Osteoblast (primary cell): ENCODE measurements around the gene PIMREG. TPM values are rescaled to one million over a fixed set of nuclear protein-coding genes. Genes with fewer than 3 reads are reported as not detected.

Experiments used
- DNase-seq: peaks from one replicate; pipeline ENCODE4 v3.0.0; 2011; ENCODE audit warnings: low spot score, mixed read lengths; ENCODE audit not compliant: insufficient read length; ENCODE audit errors: missing footprints
- H2AFZ ChIP-seq: 2 replicates; pipeline ENCODE4 v1.6.0; 2011; ENCODE audit warnings: mild to moderate bottlenecking, low read length
- H3K27ac ChIP-seq: 2 replicates; pipeline ENCODE4 v1.5.1; 2011; ENCODE audit warnings: mild to moderate bottlenecking, low read depth, low read length, moderate library complexity
- H3K27me3 ChIP-seq: 2 replicates; pipeline ENCODE4 v1.6.0; 2012; ENCODE audit warnings: mild to moderate bottlenecking, control low read depth, inconsistent platforms, low read length, moderate library complexity; ENCODE audit not compliant: insufficient read depth
- H3K36me3 ChIP-seq: 2 replicates; pipeline ENCODE4 v1.5.1; 2011; ENCODE audit warnings: mild to moderate bottlenecking, low read length, control low read depth, moderate library complexity; ENCODE audit not compliant: insufficient read depth
- H3K4me1 ChIP-seq: 2 replicates; pipeline ENCODE4 v1.5.1; 2011; ENCODE audit warnings: mild to moderate bottlenecking, low read length, control low read depth, moderate library complexity; ENCODE audit not compliant: insufficient read depth
- H3K4me2 ChIP-seq: 2 replicates; pipeline ENCODE4 v1.6.0; 2011; ENCODE audit warnings: mild to moderate bottlenecking, low read length; ENCODE audit not compliant: insufficient read depth
- H3K4me3 ChIP-seq: fragments of 200-600 bp; sonication (generic); 3 replicates; pipeline ENCODE4 v1.5.1; 2012; ENCODE audit warnings: mild to moderate bottlenecking, low read length, inconsistent platforms; ENCODE audit not compliant: insufficient read depth
- H3K79me2 ChIP-seq: 2 replicates; pipeline ENCODE4 v1.6.0; 2012; ENCODE audit warnings: mild to moderate bottlenecking, low read length, control low read depth, inconsistent platforms; ENCODE audit not compliant: insufficient read depth
- H3K9me3 ChIP-seq: 2 replicates; pipeline ENCODE4 v1.5.1; 2011; ENCODE audit warnings: low read depth, low read length, control low read depth
- H4K20me1 ChIP-seq: 2 replicates; pipeline ENCODE4 v1.6.0; 2012; ENCODE audit warnings: mild to moderate bottlenecking, low read length, control low read depth; ENCODE audit not compliant: insufficient read depth
- total RNA-seq: library from RNA; depleted of rRNA; stranded (reverse); fragments of >200 nt; gene quantifications from 2 replicates; pipeline ENCODE4 v1.2.3, GENCODE V29; 2012
- TF ChIP-seq, protein P1 (sequence below): IDR thresholded peaks from 2 replicates; pipeline ENCODE4 v1.5.1; 2011; ENCODE audit warnings: mild to moderate bottlenecking, low read depth, low read length, moderate library complexity; ENCODE audit errors: extremely low read depth

The PIMREG gene, protein sequence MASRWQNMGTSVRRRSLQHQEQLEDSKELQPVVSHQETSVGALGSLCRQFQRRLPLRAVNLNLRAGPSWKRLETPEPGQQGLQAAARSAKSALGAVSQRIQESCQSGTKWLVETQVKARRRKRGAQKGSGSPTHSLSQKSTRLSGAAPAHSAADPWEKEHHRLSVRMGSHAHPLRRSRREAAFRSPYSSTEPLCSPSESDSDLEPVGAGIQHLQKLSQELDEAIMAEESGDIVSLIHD
- total RNA-seq, result 3.5 and 5.1 TPM in 2 replicates

DNA sequence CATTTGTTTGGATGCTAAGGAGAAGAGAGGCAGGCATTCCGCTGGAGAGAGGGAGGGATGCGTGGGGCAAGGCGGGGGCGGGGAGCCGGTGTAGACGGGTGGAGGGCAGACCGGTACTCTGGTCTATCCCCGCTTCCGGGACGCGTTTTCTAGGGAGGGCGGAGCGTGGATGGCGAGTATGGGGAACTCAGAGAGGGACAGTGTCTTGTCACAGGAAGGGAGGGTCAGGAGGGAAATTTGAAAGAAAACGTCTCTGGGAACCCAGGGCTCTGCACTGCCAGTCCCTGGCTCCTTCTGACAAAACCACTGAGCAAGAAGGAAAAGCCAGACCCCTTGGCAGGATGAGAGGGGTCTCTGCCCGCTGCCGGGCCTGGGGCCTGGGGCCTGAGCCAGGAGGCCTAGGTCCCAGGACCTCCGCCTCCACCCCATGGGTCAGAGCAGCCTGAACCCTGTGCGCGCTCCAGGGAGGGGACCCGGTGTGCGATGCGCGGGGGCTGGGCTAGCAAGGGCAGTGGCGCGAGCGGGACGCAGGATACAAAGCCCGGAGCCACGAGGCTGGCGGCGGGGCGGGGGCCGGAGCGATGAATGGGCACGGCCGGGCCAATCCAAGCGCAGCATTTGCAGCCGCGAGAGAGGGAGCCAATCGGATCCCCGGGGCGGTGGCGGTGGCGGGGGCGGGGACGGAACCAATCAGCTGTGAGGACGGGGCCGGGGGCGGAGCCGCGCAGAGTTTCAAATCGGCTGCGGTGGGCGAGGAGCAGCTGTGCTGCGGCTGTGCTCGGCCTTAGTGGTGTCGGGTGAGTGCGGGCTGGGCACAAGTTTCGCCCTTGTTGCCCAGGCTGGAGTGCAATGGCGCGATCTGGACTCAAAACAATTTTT, at the start of gene PIMREG:
PIMREG (plus strand) TSS at position 764 of the 879 bp plus-strand sequence. CDS start 656 bp downstream, outside the sequence.
- H2AFZ ChIP-seq, result peak within 1 kb of the TSS; percentile 92
- no peaks in the 10 kb centered on the region for H4K20me1 ChIP-seq
- H3K4me3 ChIP-seq, result peak within 1 kb of the TSS; percentile 84
- H3K9me3 ChIP-seq, result no peaks in the 10 kb centered on the region
- H3K27me3 ChIP-seq, result peaks cover 3% of the 10 kb centered on the region
- TF ChIP-seq, protein P1, sequence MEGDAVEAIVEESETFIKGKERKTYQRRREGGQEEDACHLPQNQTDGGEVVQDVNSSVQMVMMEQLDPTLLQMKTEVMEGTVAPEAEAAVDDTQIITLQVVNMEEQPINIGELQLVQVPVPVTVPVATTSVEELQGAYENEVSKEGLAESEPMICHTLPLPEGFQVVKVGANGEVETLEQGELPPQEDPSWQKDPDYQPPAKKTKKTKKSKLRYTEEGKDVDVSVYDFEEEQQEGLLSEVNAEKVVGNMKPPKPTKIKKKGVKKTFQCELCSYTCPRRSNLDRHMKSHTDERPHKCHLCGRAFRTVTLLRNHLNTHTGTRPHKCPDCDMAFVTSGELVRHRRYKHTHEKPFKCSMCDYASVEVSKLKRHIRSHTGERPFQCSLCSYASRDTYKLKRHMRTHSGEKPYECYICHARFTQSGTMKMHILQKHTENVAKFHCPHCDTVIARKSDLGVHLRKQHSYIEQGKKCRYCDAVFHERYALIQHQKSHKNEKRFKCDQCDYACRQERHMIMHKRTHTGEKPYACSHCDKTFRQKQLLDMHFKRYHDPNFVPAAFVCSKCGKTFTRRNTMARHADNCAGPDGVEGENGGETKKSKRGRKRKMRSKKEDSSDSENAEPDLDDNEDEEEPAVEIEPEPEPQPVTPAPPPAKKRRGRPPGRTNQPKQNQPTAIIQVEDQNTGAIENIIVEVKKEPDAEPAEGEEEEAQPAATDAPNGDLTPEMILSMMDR, result no peak
- peak; percentile 100 for DNase-seq
- H3K4me1 ChIP-seq, result peaks cover 16% of the 10 kb centered on the region
- peak within 1 kb of the TSS; percentile 51 for H3K27ac ChIP-seq
- peaks cover 11% of the 10 kb centered on the region for H3K36me3 ChIP-seq
- H3K79me2 ChIP-seq, result peaks cover 7% of the 10 kb centered on the region
- H3K4me2 ChIP-seq, result peak within 1 kb of the TSS; percentile 99

DNA sequence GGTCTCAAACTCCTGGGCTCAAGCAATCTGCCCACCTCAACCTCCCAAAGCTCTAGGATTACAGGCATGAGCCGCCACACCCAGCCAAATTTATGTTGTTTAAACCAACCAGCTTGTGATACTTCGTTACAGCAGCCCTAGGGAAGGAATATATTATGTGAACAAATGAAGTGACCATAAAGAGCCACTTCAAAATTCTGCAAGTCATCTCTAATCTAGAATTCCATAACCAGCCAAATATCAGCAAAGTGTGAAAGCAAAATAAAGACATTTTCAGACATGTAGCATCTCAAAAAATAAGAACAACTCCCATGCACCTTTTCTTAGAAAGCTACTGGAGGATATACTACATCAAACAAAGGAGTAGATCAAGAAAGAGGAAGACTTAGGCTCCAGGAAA, 45.3 kb upstream of the PIMREG start:
- no peaks in the 10 kb centered on the region for H4K20me1 ChIP-seq
- no peak overlapping the region for H3K4me3 ChIP-seq
- TF ChIP-seq, protein P1, result no peak
- no peaks in the 10 kb centered on the region for H3K4me1 ChIP-seq
- no peak overlapping the region for H3K4me2 ChIP-seq
- no peaks in the 10 kb centered on the region for H3K36me3 ChIP-seq
- H3K27ac ChIP-seq, result no peak overlapping the region
- H3K79me2 ChIP-seq, result no peaks in the 10 kb centered on the region
- no peaks in the 10 kb centered on the region for H3K9me3 ChIP-seq
- H3K27me3 ChIP-seq, result peaks cover 11% of the 10 kb centered on the region
- no peak for DNase-seq
- H2AFZ ChIP-seq, result no peak overlapping the region

DNA sequence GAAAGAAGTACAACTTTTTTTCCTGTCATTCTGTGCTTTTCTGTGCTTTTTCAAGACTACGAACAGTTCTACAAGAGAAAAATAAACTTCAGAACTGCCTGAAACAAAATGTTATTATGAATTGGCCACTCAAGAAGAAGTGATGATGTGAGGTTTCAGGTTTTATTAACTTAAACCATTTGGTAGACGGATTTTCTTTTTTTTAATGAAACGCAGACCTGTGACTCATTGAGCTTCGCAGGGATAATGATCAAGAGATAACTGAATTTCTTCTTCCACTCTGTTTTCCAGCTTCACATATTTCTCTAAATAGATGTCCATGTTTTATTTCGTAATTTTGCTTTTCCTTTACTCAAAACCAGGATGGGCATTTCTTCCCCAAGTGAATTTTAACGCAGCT, 42.0 kb upstream of the PIMREG start:
- no peaks in the 10 kb centered on the region for H3K9me3 ChIP-seq
- TF ChIP-seq, protein P1, result no peak
- H4K20me1 ChIP-seq, result no peaks in the 10 kb centered on the region
- no peaks in the 10 kb centered on the region for H3K79me2 ChIP-seq
- DNase-seq, result no peak
- H3K36me3 ChIP-seq, result no peaks in the 10 kb centered on the region
- no peaks in the 10 kb centered on the region for H3K4me1 ChIP-seq
- H3K27me3 ChIP-seq, result peaks cover 9% of the 10 kb centered on the region
- H3K27ac ChIP-seq, result no peak overlapping the region
- no peak overlapping the region for H3K4me2 ChIP-seq
- H3K4me3 ChIP-seq, result no peak overlapping the region
- H2AFZ ChIP-seq, result no peak overlapping the region

DNA sequence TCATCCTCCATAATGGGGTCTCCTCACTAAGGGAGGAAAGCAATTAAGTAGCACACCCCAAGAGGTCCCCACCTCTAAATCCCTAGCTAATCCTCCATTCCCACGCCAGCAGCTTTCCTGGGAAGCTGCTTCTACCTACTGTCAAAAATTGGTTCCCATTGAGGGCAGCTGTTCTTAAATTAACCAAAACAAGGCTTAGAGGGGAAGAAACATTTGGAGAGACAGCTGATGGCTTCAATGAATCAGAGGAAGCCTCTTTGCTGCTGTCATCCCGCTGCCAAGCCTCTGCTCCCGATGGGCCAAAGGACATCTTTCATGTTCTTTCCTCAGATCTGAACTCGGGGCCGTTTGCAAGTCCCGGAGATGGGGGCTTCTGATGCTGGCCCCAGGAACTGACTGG, 36.0 kb upstream of the PIMREG start:
- H3K27me3 ChIP-seq, result peaks cover 6% of the 10 kb centered on the region
- no peak overlapping the region for H2AFZ ChIP-seq
- H3K27ac ChIP-seq, result no peak overlapping the region
- no peaks in the 10 kb centered on the region for H3K4me1 ChIP-seq
- DNase-seq, result no peak
- H3K4me3 ChIP-seq, result no peak overlapping the region
- TF ChIP-seq, protein P1, result no peak
- H3K36me3 ChIP-seq, result no peaks in the 10 kb centered on the region
- H3K4me2 ChIP-seq, result no peak overlapping the region
- H4K20me1 ChIP-seq, result no peaks in the 10 kb centered on the region
- H3K9me3 ChIP-seq, result no peaks in the 10 kb centered on the region
- H3K79me2 ChIP-seq, result no peaks in the 10 kb centered on the region
